Measurements from ENCODE around the gene FAM151A. TPM values are rescaled to one million over a fixed set of nuclear protein-coding genes. Genes with fewer than 3 reads are reported as not detected.

Gene FAM151A
- total and polyA plus RNA-seq, 4 donors, result 0.02 to 0.06 TPM; not detected in 2

GRCh38 chr1:54611621-54612020 lies 11.7 kb downstream of the FAM151A start:
- TF ChIP-seq CTCF (IDR thresholded peaks at IDR 0.05; ENCODE audit: control extremely low read depth, extremely low read depth), result no peak

DNA sequence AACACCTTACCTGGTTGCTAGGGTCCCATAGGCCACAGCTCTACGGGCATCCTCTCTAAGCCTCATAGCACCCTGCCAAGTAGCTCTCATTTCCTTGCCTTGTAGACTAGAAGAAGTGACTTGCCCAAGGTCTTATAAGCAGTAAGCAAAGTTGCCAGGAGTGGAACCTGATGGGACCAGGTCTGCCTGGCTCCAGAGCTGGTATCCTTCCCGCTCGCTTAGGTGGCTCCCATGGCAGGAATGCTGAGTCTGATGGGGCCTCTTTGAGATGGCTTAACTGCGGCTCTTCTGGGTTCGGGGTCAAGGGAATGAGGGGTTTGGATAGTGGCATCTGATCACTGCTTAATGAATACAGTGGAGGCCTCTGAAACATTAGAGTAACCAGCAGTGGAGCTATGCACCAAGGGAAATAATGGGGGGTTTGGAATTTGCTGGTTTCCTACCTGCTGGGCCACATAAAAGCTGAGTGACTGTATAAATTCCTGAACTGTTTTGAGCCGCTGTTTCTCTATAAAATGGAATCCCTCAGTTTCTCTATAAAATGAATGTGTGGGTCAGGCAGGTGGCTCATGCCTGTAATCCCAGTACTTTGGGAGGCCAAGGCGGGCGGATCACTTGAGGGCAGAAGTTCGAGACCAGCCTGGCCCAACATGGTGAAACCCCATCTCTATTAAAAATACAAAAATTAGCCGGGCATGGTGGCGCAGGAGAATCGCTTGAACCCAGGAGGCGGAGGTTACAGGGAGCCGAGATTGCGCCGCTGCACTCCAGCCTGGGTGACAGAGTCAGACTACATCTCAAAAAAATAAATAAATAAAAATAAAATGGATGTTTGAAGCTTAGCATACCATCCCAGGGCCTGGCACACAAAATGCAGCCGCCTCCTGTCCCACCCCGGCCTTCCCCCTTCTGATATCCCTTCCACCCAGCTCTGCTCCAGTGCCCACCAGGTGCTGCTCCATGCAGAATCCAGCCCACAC lies 12.4 kb downstream of the FAM151A start:
- H3K4me3 ChIP-seq, result no peak overlapping the region
- no peak overlapping the region for H3K9ac ChIP-seq (ENCODE audit: insufficient read depth in 1 of 2, low read length in 2 of 2)
- TF ChIP-seq CTCF (IDR thresholded peaks at IDR 0.05; ENCODE audit: control extremely low read depth, extremely low read depth), result no peak
- DNase-seq, result no peak
- no peak overlapping the region for H3K27ac ChIP-seq (ENCODE audit: low read depth in 1 of 2, low read length in 1 of 2)
- H3K27me3 ChIP-seq (ENCODE audit: control insufficient read depth in 3 of 3, insufficient read depth in 3 of 3, low read length in 2 of 3), result no peaks in the 10 kb centered on the region
- H3K9me3 ChIP-seq (ENCODE audit: control insufficient read depth in 4 of 4, insufficient read depth in 3 of 4, low read length in 3 of 4), result peaks cover 0 to 2% (median 0%) of the 10 kb centered on the region in 4 donors
- WGBS, 2 donors, result 95 to 96% methylated on average over 18 of the region's 18 CpGs
- no peaks in the 10 kb centered on the region for H3K4me1 ChIP-seq (ENCODE audit: control insufficient read depth in 5 of 5, insufficient read depth in 5 of 5, low read length in 5 of 5)
- ATAC-seq (ENCODE audit: insufficient read depth, low FRiP score), result no peak
- peaks cover 0 to 3% (median 0%) of the 10 kb centered on the region in 4 donors for H3K36me3 ChIP-seq (ENCODE audit: control insufficient read depth in 4 of 4, insufficient read depth in 4 of 4, low read length in 4 of 4)

More at GRCh38 chr1:54611621-54612020, 11.7 kb downstream of the FAM151A start:
- Histone ChIP-seq H3K9me3 (ENCODE audit: control insufficient read depth in 4 of 4, insufficient read depth in 3 of 4, low read length in 3 of 4) (peaks cover 0 to 2% (median 0%) of the 10 kb centered on the region in 4 donors), H3K36me3 (ENCODE audit: control insufficient read depth in 4 of 4, insufficient read depth in 4 of 4, low read length in 4 of 4) (peaks cover 0 to 3% (median 0%) of the 10 kb centered on the region in 4 donors), H3K4me3 (no peak overlapping the region), H3K27me3 (ENCODE audit: control insufficient read depth in 3 of 3, insufficient read depth in 3 of 3, low read length in 2 of 3) (no peaks in the 10 kb centered on the region), H3K27ac (ENCODE audit: low read depth in 1 of 2, low read length in 1 of 2) (no peak overlapping the region), H3K4me1 (ENCODE audit: control insufficient read depth in 5 of 5, insufficient read depth in 5 of 5, low read length in 5 of 5) (no peaks in the 10 kb centered on the region), H3K9ac (ENCODE audit: insufficient read depth in 1 of 2, low read length in 2 of 2) (no peak overlapping the region)
- ATAC-seq (ENCODE audit: insufficient read depth, low FRiP score) (no peak), DNase-seq (no peak)
- 93 to 94% methylated on average over 8 of the region's 8 CpGs for WGBS, 2 donors

DNA sequence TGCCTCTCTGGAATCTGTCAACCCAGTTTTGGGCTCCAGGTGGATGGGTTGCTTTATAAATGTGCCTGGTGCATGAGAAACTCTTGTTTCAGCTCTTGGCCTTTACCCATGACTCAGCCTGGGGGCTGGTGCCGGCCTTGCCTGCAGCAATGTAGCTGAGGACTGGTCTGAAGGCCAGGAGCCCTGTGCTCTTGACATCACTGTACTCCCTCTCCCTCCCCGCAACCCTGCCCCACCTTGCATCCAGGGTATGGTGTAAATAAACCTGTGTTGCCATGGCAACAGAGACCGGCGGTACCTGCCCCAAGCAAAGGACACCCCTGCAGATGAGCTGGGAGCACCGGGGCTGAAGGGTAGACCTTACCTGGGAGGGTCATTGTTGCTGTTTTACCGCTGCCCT lies 13.3 kb downstream of the FAM151A start:
- Histone ChIP-seq H3K27me3 (ENCODE audit: control insufficient read depth in 3 of 3, insufficient read depth in 3 of 3, low read length in 2 of 3) (no peaks in the 10 kb centered on the region), H3K4me1 (ENCODE audit: control insufficient read depth in 5 of 5, insufficient read depth in 5 of 5, low read length in 5 of 5) (no peaks in the 10 kb centered on the region), H3K27ac (ENCODE audit: low read depth in 1 of 2, low read length in 1 of 2) (no peak overlapping the region), H3K4me3 (no peak overlapping the region), H3K9me3 (ENCODE audit: control insufficient read depth in 4 of 4, insufficient read depth in 3 of 4, low read length in 3 of 4) (peaks cover 0 to 2% (median 0%) of the 10 kb centered on the region in 4 donors), H3K9ac (ENCODE audit: insufficient read depth in 1 of 2, low read length in 2 of 2) (no peak overlapping the region), H3K36me3 (ENCODE audit: control insufficient read depth in 4 of 4, insufficient read depth in 4 of 4, low read length in 4 of 4) (peaks cover 0 to 3% (median 0%) of the 10 kb centered on the region in 4 donors)
- ATAC-seq (ENCODE audit: insufficient read depth, low FRiP score) (no peak), DNase-seq (no peak)
- no peak for TF ChIP-seq CTCF (IDR thresholded peaks at IDR 0.05; ENCODE audit: control extremely low read depth, extremely low read depth)
- WGBS, 2 donors, result 80 to 87% methylated on average over 6 of the region's 6 CpGs
